NCI-H2171 (cell line): ENCODE data around the gene MAP3K4.

Source experiments
- DNase-seq: peaks from one replicate; lab custom pipeline; 2025; lab: John Stamatoyannopoulos, UW

Gene MAP3K4

DNA sequence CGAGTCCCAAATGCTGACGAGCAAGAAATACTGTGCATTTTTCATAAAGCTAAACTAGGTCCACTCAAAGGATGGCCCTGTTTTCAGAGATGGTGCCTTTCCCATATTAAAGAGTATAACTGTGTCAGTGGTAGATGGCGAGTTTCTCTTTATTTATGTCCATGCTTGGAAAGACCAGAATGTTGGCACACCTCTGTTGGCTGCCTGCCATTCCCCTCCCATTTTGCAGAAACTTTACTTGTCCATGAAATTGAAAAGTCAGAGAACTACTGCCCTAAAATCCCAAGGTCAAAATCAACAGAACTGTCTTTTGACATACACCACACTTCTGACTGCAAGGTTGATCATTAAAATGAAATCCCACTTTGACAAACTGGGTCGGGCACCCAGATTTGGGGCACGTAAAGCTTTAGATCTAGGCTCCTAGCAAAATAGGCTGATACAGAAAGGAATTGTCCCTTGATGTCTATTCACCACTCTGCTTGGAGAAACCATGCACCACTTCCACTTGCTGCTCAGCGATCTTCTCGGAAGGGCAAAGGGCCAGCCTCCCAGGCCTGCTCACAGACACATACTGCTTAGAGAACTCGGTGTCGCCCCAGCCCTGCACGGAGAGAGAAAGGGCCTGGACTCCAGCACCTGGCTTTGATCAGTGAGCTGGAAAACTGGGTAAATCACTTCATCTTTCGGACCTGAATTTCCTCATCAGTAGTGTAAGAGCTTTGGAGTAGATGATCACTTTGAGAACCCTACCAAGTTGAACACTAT, 152.3 kb downstream of the MAP3K4 start:
- no peak for DNase-seq

DNA sequence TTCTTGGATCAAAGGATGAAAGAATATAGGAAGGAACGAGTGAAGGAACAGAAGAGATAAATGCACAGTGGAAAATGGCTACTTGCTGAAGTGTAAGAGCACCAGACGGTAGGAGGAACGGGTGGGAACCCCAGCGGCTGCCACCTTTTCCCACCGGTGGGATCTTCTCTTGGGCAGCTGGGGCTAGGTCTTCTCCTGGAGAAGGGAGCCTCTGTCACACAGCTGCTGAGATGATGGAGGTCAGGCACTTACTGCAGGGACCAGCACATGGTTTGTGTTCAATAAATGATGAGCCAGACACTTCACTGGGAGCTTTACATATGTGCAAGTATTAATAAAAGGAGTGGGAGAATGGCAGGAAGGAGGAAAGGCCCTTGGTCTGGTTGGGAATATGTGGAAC, 158.6 kb downstream of the MAP3K4 start:
- DNase-seq: no peak

DNA sequence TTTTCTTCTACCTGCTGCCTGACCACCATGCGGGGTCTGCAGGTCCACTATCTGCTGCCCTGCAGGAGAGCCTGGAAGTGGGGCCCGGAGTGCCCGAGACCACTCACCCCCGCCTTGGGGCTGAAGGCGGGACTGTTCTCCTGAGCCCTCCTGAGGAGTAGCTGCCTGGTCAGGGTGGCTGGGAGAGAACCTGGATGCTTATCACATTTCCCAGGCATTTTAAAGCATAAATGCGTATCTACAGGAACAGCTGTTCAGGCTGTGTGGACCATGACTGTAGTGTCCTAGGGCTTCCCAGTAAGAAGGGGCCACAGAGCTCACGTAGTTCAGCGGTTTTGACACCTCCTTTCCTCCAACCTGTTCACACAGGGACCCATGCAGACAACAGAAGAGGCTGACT, 159.0 kb downstream of the MAP3K4 start:
- DNase-seq: no peak

- no peak for DNase-seq
These were observed 159.6 kb downstream of the MAP3K4 start for GRCh38 chr6:161151059-161151645.

GRCh38 chr6:161151660-161152526, 160.3 kb downstream of the MAP3K4 start:
- DNase-seq: no peak

DNA sequence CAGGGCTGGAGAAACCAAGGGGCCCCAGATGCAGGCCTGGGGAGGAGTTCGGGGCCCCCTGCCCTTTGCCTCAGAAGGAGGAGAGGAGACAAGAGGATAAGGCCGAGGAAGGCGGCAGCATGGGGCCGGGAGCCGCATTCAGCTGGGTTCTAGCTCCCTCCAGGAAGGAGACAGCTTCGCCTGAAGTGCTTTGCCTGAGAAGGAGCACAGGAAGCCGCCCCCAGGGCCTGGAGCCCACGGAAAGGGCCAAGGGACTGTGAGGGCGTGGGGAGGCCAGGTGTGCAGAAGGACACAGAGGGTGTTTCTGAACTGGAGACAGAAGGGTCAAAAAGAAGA, 160.9 kb downstream of the MAP3K4 start:
- no peak for DNase-seq

DNA sequence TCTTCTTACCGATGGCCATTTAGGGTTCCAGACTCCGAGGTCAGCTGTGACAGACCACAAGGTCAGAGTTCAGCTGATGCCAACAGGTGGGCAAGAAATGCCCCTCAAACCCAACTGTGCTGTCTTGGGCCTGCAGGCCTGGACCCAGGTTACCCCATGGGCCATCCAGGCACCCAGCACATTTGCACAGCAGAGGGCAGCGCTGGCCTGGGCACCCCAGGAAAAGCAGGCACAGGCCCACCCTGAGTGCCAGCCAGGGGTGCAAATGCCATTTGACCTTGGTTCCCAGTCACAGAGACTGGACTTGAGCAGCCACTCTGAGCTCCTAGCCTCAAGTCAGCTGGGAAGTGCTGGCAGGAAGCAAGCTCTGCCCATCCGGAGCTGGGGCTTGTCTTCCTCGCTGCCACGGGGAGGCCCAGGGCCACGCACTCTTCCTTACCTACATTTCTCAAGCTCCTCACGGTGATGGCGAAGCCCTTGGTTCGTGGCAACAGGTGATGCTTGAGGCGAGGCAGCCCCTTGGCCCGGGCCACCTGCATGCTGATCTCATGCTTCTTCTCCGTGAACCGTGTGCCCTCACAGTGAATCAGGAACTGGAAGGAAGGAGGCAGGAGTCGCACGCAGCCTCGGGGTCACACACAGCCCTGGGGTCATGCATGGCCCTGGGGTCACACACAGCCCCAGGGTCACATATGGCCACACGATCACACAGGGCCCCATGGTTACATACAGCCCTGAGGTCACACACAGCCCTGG, 161.5 kb downstream of the MAP3K4 start:
- DNase-seq: no peak

- no peak for DNase-seq
These were observed 162.2 kb downstream of the MAP3K4 start for GRCh38 chr6:161153725-161154124.

- no peak for DNase-seq
These were observed 163.3 kb downstream of the MAP3K4 start for GRCh38 chr6:161154796-161155335.

GRCh38 chr6:161161121-161161520, 169.6 kb downstream of the MAP3K4 start:
- DNase-seq: no peak

GRCh38 chr6:161161889-161162624, 170.5 kb downstream of the MAP3K4 start:
- DNase-seq: no peak

DNA sequence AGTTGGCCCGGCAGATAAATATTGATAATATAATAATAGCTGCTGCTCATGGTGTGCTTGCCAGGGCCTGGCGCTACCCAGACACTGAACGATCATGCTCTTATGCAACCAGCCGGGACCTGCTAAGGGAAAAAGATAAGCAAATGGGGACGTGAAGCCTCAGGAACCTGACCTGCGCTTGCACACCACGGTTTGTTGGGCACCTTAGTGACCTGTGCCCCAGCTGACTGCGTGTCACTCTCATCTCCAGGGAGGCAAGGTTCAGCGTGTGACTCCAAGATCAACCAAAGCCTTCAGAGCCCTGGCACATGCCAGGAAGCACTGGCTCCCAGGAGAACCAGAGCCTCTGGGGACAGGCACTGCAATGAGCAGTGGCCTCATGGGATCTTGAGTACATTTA, 171.2 kb downstream of the MAP3K4 start:
- DNase-seq: no peak

DNA sequence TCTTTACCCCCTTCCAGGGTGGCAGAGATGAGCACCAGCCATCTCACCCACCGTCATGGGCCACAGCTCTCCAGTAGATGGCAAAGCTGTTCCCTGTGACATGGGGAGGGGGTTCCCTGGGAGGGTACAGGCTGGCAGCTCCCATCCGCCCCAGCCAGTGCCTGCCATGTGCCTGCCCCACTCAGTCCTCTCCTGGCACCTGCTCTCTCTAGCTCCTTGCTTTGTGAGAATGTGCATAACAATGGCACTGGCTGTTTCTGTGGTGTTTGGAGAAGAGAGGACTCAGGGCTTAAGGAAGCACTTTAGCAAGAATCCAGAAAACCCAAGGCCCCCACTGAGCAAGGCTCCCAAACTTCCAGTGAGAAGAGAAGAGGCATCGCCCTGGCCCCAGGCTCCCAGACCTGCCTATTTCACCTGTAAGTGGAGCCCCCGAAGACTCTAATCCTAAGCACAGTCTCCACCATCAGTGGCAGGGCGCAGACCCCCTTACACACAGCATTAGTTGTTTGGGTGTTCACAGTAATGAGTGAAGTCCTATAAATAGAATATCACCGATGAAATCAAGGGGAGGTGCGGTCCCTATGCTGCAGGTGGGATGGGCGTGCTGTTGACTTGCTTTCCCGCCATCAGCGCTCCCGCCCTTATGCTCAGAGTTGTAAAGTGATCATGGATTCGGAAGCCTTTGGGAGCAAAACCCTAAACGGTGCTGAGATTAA, 172.1 kb downstream of the MAP3K4 start:
- no peak for DNase-seq

- no peak for DNase-seq
These were observed 172.6 kb downstream of the MAP3K4 start for GRCh38 chr6:161164182-161164625.

GRCh38 chr6:161166176-161166575, 174.6 kb downstream of the MAP3K4 start:
- no peak for DNase-seq

GRCh38 chr6:161166677-161167076, 175.1 kb downstream of the MAP3K4 start:
- no peak for DNase-seq
